K562 (cell line): ENCODE data around the gene USB1. TPM values are rescaled to one million over a fixed set of nuclear protein-coding genes. Genes with fewer than 3 reads are reported as not detected.

Source experiments
- CHD7 ChIP-seq: fragments of 200-600 bp; sonication (generic); IDR thresholded peaks from one replicate; pipeline ENCODE4 v1.6.1; 2012; ENCODE audit warnings: mild to moderate bottlenecking, low read depth, low read length, inconsistent platforms
- FOXA1 ChIP-seq: fragments of 450-650 bp; IDR thresholded peaks from 2 replicates; pipeline ENCODE4 v1.6.1; 2016; ENCODE audit warnings: mild to moderate bottlenecking, borderline replicate concordance
- FOXP1 ChIP-seq: sonication (generic); formaldehyde crosslinking; IDR thresholded peaks from 2 replicates; pipeline ENCODE4 v1.8.0; 2022; ENCODE audit warnings: mild to moderate bottlenecking, missing genetic modification reagents
- TCF7L2 ChIP-seq: fragments of 150-350 bp; IDR thresholded peaks from 2 replicates; pipeline ENCODE4 v1.6.1; 2016; ENCODE audit warnings: low read depth, mild to moderate bottlenecking, low read length, moderate library complexity
- ZNF586 ChIP-seq: fragments of 450-650 bp; formaldehyde crosslinking; conservative IDR thresholded peaks from 2 replicates; pipeline ENCODE4 v1.4.0; 2020; ENCODE audit warnings: mild to moderate bottlenecking, moderate library complexity
- polyA plus RNA-seq, 8 experiments: library from polyadenylated mRNA; depleted of rRNA in 4 of 8; stranded (reverse) in 5 of 8; unstranded in 3 of 8; fragments of >200 nt; fragmentation: Nextera tagmentation in 2 of 8; fragmentation: Illumina TruSeq in 1 of 8; extraction: Ambion mirVana in 2 of 8; extraction: Trizol in 1 of 8; gene quantifications; 2 replicates each; pipeline versions ENCODE4 v1.2.1 to v1.2.3, GENCODE V29; 2011 to 2014; ENCODE audit warnings: inconsistent platforms in 1 of 8, missing spikeins in 1 of 8
- total RNA-seq, 7 experiments: library from RNA; depleted of rRNA in 6 of 7; stranded (reverse); fragments of >200 nt in 6 of 7; fragmentation: Illumina TruSeq in 2 of 7; extraction: Trizol in 2 of 7; gene quantifications; 2 replicates each; pipeline versions ENCODE4 v1.2.1 to v1.2.3, GENCODE V29; 2011 to 2021; ENCODE audit warnings: low replicate concordance in 1 of 7
- TF ChIP-seq, protein P1 (sequence below): sonication (generic); formaldehyde crosslinking; IDR thresholded peaks from 2 replicates; pipeline ENCODE4 v1.8.0; 2022; ENCODE audit warnings: mild to moderate bottlenecking, missing genetic modification reagents
- TF ChIP-seq, protein P2 (sequence below): fragments of 450-650 bp; formaldehyde crosslinking; IDR thresholded peaks from 2 replicates; pipeline ENCODE4 v1.4.0; 2022; ENCODE audit warnings: missing genetic modification characterization
- TF ChIP-seq, protein P3 (sequence below): IDR thresholded peaks from 2 replicates; pipeline ENCODE4 v1.6.1; 2011; ENCODE audit not compliant: insufficient read length; ENCODE audit errors: extremely low read depth

The USB1 gene
- total and polyA plus RNA-seq, 9 of the 15 experiments (the other 6 are each of a cell fraction or from before 2014, with no cell fraction given), result 11.6 to 73.6 (median 19.4) TPM

DNA sequence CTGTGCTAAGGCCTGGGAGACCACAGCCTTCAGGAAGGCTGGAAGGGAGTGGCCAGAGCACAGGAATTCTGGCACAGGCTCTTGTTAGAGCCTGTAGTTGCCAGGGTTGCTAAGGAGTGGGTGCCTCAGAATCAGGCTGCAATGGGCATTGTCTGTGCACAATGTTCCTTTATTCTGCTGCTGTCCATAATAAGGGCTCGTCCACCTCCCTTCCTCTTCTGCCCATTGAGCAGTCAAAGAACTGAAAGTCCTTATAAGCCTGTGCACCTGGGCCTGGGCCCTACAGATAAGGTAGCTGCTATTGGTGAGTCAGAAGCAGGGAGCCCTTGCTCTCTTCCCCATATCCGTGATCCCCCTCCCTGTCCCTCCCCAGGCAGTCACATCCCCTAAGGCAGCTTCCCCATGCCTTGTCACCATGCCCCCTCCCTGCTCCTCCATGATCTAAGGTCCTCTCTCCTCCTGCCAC is 24.8 kb upstream of the USB1 start (continued):
- TF ChIP-seq, protein P1, sequence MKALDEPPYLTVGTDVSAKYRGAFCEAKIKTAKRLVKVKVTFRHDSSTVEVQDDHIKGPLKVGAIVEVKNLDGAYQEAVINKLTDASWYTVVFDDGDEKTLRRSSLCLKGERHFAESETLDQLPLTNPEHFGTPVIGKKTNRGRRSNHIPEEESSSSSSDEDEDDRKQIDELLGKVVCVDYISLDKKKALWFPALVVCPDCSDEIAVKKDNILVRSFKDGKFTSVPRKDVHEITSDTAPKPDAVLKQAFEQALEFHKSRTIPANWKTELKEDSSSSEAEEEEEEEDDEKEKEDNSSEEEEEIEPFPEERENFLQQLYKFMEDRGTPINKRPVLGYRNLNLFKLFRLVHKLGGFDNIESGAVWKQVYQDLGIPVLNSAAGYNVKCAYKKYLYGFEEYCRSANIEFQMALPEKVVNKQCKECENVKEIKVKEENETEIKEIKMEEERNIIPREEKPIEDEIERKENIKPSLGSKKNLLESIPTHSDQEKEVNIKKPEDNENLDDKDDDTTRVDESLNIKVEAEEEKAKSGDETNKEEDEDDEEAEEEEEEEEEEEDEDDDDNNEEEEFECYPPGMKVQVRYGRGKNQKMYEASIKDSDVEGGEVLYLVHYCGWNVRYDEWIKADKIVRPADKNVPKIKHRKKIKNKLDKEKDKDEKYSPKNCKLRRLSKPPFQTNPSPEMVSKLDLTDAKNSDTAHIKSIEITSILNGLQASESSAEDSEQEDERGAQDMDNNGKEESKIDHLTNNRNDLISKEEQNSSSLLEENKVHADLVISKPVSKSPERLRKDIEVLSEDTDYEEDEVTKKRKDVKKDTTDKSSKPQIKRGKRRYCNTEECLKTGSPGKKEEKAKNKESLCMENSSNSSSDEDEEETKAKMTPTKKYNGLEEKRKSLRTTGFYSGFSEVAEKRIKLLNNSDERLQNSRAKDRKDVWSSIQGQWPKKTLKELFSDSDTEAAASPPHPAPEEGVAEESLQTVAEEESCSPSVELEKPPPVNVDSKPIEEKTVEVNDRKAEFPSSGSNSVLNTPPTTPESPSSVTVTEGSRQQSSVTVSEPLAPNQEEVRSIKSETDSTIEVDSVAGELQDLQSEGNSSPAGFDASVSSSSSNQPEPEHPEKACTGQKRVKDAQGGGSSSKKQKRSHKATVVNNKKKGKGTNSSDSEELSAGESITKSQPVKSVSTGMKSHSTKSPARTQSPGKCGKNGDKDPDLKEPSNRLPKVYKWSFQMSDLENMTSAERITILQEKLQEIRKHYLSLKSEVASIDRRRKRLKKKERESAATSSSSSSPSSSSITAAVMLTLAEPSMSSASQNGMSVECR, result no peak
- TF ChIP-seq, protein P2, sequence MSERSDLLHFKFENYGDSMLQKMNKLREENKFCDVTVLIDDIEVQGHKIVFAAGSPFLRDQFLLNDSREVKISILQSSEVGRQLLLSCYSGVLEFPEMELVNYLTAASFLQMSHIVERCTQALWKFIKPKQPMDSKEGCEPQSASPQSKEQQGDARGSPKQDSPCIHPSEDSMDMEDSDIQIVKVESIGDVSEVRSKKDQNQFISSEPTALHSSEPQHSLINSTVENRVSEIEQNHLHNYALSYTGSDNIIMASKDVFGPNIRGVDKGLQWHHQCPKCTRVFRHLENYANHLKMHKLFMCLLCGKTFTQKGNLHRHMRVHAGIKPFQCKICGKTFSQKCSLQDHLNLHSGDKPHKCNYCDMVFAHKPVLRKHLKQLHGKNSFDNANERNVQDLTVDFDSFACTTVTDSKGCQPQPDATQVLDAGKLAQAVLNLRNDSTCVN, result no peak
- TF ChIP-seq, protein P3, sequence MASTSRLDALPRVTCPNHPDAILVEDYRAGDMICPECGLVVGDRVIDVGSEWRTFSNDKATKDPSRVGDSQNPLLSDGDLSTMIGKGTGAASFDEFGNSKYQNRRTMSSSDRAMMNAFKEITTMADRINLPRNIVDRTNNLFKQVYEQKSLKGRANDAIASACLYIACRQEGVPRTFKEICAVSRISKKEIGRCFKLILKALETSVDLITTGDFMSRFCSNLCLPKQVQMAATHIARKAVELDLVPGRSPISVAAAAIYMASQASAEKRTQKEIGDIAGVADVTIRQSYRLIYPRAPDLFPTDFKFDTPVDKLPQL, result no peak
- TF ChIP-seq CHD7 (no peak), ZNF586 (CRISPR knock-in tag) (no peak), FOXP1 (no peak), TCF7L2 (no peak), FOXA1 (no peak)
